Activated CD4-positive, alpha-beta T cell treated with anti-CD3 and anti-CD28 coated beads, Interleukin-2, amount 10 ng/mL, durations not matched to agents 24 days and 14 days (primary cell): ENCODE measurements around the gene WIPF3. TPM values are rescaled to one million over a fixed set of nuclear protein-coding genes. Genes with fewer than 3 reads are reported as not detected.

Experiments used
- DNase-seq: peaks from one replicate; pipeline ENCODE4 v3.0.0; 2022
- H3K27ac Mint-ChIP-seq: one replicate; pipeline ENCODE4 v1.8.0; 2022; ENCODE audit warnings: mild to moderate bottlenecking, mixed read lengths
- H3K27me3 Mint-ChIP-seq: one replicate; pipeline ENCODE4 v1.8.0; 2022; ENCODE audit warnings: mixed read lengths
- H3K36me3 Mint-ChIP-seq: one replicate; pipeline ENCODE4 v1.8.0; 2022; ENCODE audit warnings: low read depth, mild to moderate bottlenecking, mixed read lengths
- H3K4me1 Mint-ChIP-seq: one replicate; pipeline ENCODE4 v1.8.0; 2021; ENCODE audit warnings: mixed read lengths
- H3K4me3 Mint-ChIP-seq: one replicate; pipeline ENCODE4 v1.8.0; 2022; ENCODE audit warnings: mild to moderate bottlenecking, moderate library complexity, mixed read lengths
- H3K9me3 Mint-ChIP-seq: one replicate; pipeline ENCODE4 v1.8.0; 2021; ENCODE audit warnings: mixed read lengths
- intact Hi-C: fragments of 100-400 bp; cut with micrococcal nuclease; formaldehyde crosslinking; loops from one replicate; pipeline ENCODE4 v1.15.1; 2023
- total RNA-seq: library from RNA; stranded (reverse); gene quantifications from 2 replicates; pipeline ENCODE4 v1.2.3, GENCODE V29; 2022

The WIPF3 gene
- total RNA-seq, 1 donor from 2014 or later = not detected

- intact Hi-C loops = no loop called here
Observed at GRCh38 chr7:29815181-29816105, 9.1 kb downstream of the WIPF3 start.

DNA sequence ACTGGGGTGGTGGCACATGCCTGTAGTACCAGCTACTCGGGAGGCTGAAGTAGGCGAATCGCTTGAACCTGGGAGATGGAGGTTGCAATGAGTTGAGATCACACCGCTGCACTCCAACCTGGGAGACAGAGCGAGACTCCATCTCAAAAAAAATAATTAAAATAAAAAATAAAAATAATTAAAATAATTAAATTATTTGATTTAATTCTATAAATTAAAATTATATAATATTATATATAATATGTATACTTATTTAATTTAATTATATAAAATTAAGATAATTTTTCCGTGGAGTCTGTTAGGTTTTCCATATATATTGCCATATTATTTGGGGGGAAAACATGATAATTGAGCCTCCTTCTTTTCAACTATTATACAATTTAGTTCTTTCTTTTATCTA, 12.0 kb downstream of the WIPF3 start:
- Mint-ChIP-seq H3K36me3 (no peaks in the 10 kb centered on the region), H3K4me3 (no peak overlapping the region), H3K27me3 (peaks cover 31% of the 10 kb centered on the region), H3K9me3 (no peaks in the 10 kb centered on the region), H3K27ac (no peak overlapping the region), H3K4me1 (no peaks in the 10 kb centered on the region)
- intact Hi-C loops = no loop called here
- no peak for DNase-seq

More at GRCh38 chr7:29815181-29816105, 9.1 kb downstream of the WIPF3 start:
- H3K4me3 Mint-ChIP-seq = no peak overlapping the region
- H3K9me3 Mint-ChIP-seq = no peaks in the 10 kb centered on the region
- H3K27ac Mint-ChIP-seq = no peak overlapping the region
- no peaks in the 10 kb centered on the region for H3K4me1 Mint-ChIP-seq
- no peaks in the 10 kb centered on the region for H3K36me3 Mint-ChIP-seq
- DNase-seq = no peak
- peaks cover 31% of the 10 kb centered on the region for H3K27me3 Mint-ChIP-seq

GRCh38 chr7:29825775-29826529, 19.6 kb downstream of the WIPF3 start:
- Mint-ChIP-seq H3K27me3 (peaks cover 7% of the 10 kb centered on the region), H3K4me3 (peak overlapping the region; percentile 27), H3K36me3 (no peaks in the 10 kb centered on the region), H3K9me3 (no peaks in the 10 kb centered on the region), H3K4me1 (no peaks in the 10 kb centered on the region), H3K27ac (no peak overlapping the region)
- intact Hi-C loops = no loop called here
- no peak for DNase-seq

DNA sequence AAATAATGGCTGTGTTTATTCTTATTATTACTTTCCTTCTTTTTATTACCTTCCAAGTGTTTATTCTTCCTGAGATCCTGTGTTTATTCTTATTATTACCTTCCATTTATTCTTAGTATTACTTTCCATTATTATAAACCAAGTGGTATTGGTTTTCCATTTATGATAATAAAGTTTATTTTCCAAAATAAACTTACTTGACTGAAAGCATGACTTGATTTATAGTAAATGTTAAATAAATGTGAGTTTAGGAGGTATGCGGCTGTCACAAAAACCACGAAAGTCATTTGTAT, 20.2 kb downstream of the WIPF3 start:
- Mint-ChIP-seq H3K27ac (no peak overlapping the region), H3K9me3 (no peaks in the 10 kb centered on the region), H3K27me3 (peaks cover 5% of the 10 kb centered on the region), H3K4me3 (no peak overlapping the region), H3K4me1 (no peaks in the 10 kb centered on the region), H3K36me3 (no peaks in the 10 kb centered on the region)
- intact Hi-C loops = no loop called here
- no peak for DNase-seq

DNA sequence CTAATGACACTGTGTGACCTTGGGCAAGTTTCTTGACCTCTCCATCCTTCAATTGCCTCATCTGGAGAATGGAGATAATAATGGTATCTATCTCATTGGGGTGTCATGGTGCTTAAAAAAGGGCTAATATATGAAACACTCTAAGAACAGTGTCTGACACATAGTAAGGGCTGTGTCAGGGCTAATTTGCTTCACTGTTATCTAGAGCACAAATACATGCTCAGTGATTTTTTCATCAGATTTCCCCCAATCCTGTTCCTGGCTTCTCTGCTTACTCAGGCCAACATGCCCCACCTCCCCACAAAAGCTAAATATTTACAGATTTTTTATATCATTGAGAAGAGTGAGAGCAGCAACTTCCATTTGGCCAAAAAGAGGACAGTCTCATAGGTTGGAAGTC, 20.6 kb downstream of the WIPF3 start:
- intact Hi-C loops = no loop called here
- H3K4me3 Mint-ChIP-seq = no peak overlapping the region

DNA sequence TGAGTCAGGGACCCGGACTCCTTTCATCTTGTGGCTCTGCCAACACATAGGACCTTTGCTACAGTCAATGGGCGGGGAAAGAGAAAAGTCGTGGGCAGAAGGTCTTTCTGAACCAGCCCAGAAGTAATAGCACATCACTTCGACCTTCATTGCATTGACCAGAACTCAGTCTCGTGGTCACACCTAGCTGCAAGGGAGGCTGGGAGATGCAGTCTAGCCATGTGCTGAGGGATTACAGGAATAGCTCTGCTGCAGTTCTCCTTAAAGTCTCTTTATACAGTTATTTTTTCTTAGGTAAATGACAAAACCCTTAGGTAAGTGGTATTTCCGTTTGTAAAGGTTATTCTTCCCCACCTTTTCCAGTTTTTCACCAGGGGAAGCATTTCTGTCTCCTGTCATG, 25.4 kb downstream of the WIPF3 start:
- no peak for DNase-seq
- Mint-ChIP-seq H3K27ac (no peak overlapping the region), H3K4me3 (no peak overlapping the region), H3K9me3 (no peaks in the 10 kb centered on the region), H3K27me3 (peaks cover 2% of the 10 kb centered on the region), H3K36me3 (no peaks in the 10 kb centered on the region), H3K4me1 (no peaks in the 10 kb centered on the region)
- intact Hi-C loops = no loop called here

More for the DNA sequence above, 20.6 kb downstream of the WIPF3 start:
- no peak overlapping the region for H3K27ac Mint-ChIP-seq
- no peak for DNase-seq
- H3K27me3 Mint-ChIP-seq = peaks cover 2% of the 10 kb centered on the region
- H3K9me3 Mint-ChIP-seq = no peaks in the 10 kb centered on the region
- H3K36me3 Mint-ChIP-seq = no peaks in the 10 kb centered on the region
- no peaks in the 10 kb centered on the region for H3K4me1 Mint-ChIP-seq

- intact Hi-C loops = no loop called here
Observed at GRCh38 chr7:29833929-29834328, 27.6 kb downstream of the WIPF3 start.

DNA sequence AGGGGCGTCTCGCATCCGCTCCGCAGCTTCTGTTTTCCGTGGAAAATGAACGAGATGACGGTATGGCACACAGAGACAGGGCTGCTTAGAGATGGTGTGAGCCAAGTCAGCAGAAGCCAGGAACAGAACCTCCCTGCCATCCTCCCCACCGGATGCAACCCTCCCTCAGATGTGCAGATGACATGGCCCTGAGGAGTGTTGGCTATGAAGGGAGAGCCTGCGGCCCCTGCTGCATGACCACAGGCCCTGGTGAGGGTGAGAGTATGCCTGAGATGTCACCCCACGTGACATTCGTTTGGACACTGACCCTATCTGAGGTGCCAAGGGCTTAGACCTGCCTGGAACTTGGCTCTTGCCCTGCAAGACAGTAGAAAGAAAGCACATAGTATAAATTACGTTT, 29.4 kb downstream of the WIPF3 start:
- Mint-ChIP-seq H3K27ac (no peak overlapping the region), H3K27me3 (peaks cover 3% of the 10 kb centered on the region), H3K4me1 (no peaks in the 10 kb centered on the region), H3K36me3 (no peaks in the 10 kb centered on the region), H3K9me3 (no peaks in the 10 kb centered on the region), H3K4me3 (no peak overlapping the region)
- no peak for DNase-seq
- intact Hi-C loops = no loop called here

More at GRCh38 chr7:29833929-29834328, 27.6 kb downstream of the WIPF3 start:
- H3K4me1 Mint-ChIP-seq = no peaks in the 10 kb centered on the region
- H3K27ac Mint-ChIP-seq = no peak overlapping the region
- no peak for DNase-seq
- H3K36me3 Mint-ChIP-seq = no peaks in the 10 kb centered on the region
- no peak overlapping the region for H3K4me3 Mint-ChIP-seq
- H3K9me3 Mint-ChIP-seq = no peaks in the 10 kb centered on the region
- peaks cover 2% of the 10 kb centered on the region for H3K27me3 Mint-ChIP-seq

DNA sequence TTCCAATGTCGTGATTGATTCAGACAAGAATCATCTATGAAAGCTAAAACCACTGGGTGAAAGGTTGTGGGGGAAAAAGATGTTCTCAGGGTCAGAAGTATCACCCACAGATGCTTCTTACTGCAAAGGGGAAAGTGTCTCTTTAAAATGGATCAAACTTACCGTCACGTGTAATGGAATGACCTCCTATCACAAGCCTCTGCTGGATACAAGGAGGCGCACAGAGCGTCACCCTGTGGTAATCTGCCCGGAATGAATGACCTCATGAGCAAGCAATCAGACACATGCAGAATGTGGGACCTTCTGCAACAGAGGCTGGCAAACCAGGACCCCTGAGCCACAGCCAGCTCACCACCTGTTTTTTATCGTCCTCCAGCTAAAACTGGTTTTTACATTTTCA, 33.0 kb downstream of the WIPF3 start:
- no peak overlapping the region for H3K27ac Mint-ChIP-seq
- intact Hi-C loops = no loop called here
- no peaks in the 10 kb centered on the region for H3K4me1 Mint-ChIP-seq
- H3K27me3 Mint-ChIP-seq = peaks cover 3% of the 10 kb centered on the region
- H3K36me3 Mint-ChIP-seq = no peaks in the 10 kb centered on the region
- DNase-seq = no peak
- no peak overlapping the region for H3K4me3 Mint-ChIP-seq
- H3K9me3 Mint-ChIP-seq = no peaks in the 10 kb centered on the region

- Mint-ChIP-seq H3K4me3 (no peak overlapping the region), H3K9me3 (no peaks in the 10 kb centered on the region), H3K27me3 (peaks cover 2% of the 10 kb centered on the region), H3K4me1 (no peaks in the 10 kb centered on the region), H3K27ac (no peak overlapping the region), H3K36me3 (no peaks in the 10 kb centered on the region)
- DNase-seq = no peak
- intact Hi-C loops = no loop called here
Observed at GRCh38 chr7:29839921-29840320, 33.6 kb downstream of the WIPF3 start.

DNA sequence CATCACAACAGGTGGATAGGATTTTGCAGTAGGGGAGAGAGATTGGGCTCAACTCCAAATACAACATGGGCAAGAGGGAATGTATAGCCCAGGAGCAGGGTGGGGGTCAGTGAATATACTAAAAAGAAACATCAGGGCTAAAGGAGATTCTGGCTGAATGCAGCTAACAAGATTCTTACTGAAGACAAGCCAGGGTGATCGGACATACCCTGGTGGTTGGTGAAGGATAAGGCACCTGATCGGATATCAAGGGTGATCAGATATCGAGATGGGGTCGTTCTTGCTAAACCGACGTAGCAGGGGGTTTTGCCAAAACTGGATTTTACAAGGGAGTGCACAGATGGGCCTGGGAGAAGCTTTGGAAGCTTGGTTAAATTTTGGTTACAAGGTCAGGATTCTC, 34.4 kb downstream of the WIPF3 start:
- peak; percentile 39 for DNase-seq
- H3K4me1 Mint-ChIP-seq = no peaks in the 10 kb centered on the region
- H3K36me3 Mint-ChIP-seq = no peaks in the 10 kb centered on the region
- intact Hi-C loops = no loop called here
- peaks cover 2% of the 10 kb centered on the region for H3K27me3 Mint-ChIP-seq
- no peak overlapping the region for H3K4me3 Mint-ChIP-seq
- H3K9me3 Mint-ChIP-seq = no peaks in the 10 kb centered on the region
- H3K27ac Mint-ChIP-seq = no peak overlapping the region

GRCh38 chr7:29841926-29842701, 35.8 kb downstream of the WIPF3 start:
- H3K36me3 Mint-ChIP-seq = no peaks in the 10 kb centered on the region

DNA sequence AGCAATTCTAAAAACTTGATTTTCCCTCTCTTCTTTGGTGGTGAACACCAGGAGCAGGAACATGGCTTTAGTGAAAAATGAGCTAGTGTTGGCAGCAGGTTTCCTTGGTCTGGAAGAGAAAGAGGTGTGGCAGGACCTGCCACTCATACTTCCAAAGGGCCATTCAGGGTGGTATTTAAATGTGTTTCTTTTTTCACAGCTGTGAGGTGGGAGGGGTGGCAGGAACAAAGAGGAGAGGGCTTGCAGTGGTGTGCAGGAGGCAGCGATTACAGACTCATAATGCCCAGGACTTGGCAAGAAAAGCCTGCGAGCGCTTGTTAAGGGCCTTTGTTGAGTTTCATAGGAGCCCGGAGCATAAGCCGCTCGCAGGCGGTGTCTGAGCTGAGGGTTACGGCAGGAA, 36.8 kb downstream of the WIPF3 start:
- Mint-ChIP-seq H3K4me1 (no peaks in the 10 kb centered on the region), H3K27me3 (peaks cover 2% of the 10 kb centered on the region), H3K9me3 (no peaks in the 10 kb centered on the region), H3K4me3 (no peak overlapping the region), H3K27ac (no peak overlapping the region), H3K36me3 (no peaks in the 10 kb centered on the region)
- no peak for DNase-seq
- intact Hi-C loops = no loop called here

More at GRCh38 chr7:29841926-29842701, 35.8 kb downstream of the WIPF3 start:
- no peak overlapping the region for H3K4me3 Mint-ChIP-seq
- intact Hi-C loops = no loop called here
- H3K27me3 Mint-ChIP-seq = peaks cover 2% of the 10 kb centered on the region
- H3K27ac Mint-ChIP-seq = no peak overlapping the region
- no peaks in the 10 kb centered on the region for H3K9me3 Mint-ChIP-seq
- no peak for DNase-seq
- no peaks in the 10 kb centered on the region for H3K4me1 Mint-ChIP-seq

- intact Hi-C loops = no loop called here
- H3K9me3 Mint-ChIP-seq = no peaks in the 10 kb centered on the region
- H3K27ac Mint-ChIP-seq = no peak overlapping the region
- H3K36me3 Mint-ChIP-seq = no peaks in the 10 kb centered on the region
- no peak overlapping the region for H3K4me3 Mint-ChIP-seq
- H3K27me3 Mint-ChIP-seq = peaks cover 2% of the 10 kb centered on the region
- no peak for DNase-seq
- H3K4me1 Mint-ChIP-seq = no peaks in the 10 kb centered on the region
Observed at GRCh38 chr7:29843726-29844125, 37.4 kb downstream of the WIPF3 start.
